WTC11 (cell line): ENCODE results near the gene SND1. TPM values are rescaled to one million over a fixed set of nuclear protein-coding genes. Genes with fewer than 3 reads are reported as not detected.

Source experiments
- ATAC-seq: fragments of 200-7000 bp; cut with Tn5 transposase; 2 replicates; pipeline ENCODE4 v1.10.0; 2021; ENCODE audit warnings: mild to moderate bottlenecking, moderate library complexity
- CTCF ChIA-PET: fragments of 300-600 bp; sonication (Branson Sonifier 250); formaldehyde crosslinking; loops from one replicate; lab custom pipeline; 2021; ENCODE audit warnings: antibody characterized with exemption; lab: Charles Lee
- POLR2A ChIA-PET: fragments of 350-600 bp; sonication (Branson Sonifier 250); formaldehyde crosslinking; loops from one replicate; lab custom pipeline; 2021; ENCODE audit warnings: antibody characterized with exemption; lab: Charles Lee
- DNase-seq: peaks from one replicate; pipeline ENCODE4 v3.0.0; 2021; ENCODE audit warnings: low spot score
- H3K27ac Mint-ChIP-seq: 2 replicates; pipeline ENCODE4 v1.8.0; 2021; ENCODE audit warnings: mixed read lengths
- H3K27me3 Mint-ChIP-seq: 2 replicates; pipeline ENCODE4 v1.8.0; 2021; ENCODE audit warnings: low read depth, mild to moderate bottlenecking, moderate library complexity, mixed read lengths
- H3K36me3 Mint-ChIP-seq: 2 replicates; pipeline ENCODE4 v1.8.0; 2021; ENCODE audit warnings: mixed read lengths
- H3K4me1 Mint-ChIP-seq: 2 replicates; pipeline ENCODE4 v1.8.0; 2022; ENCODE audit warnings: mixed read lengths
- H3K4me3 Mint-ChIP-seq: 2 replicates; pipeline ENCODE4 v1.8.0; 2021; ENCODE audit warnings: mild to moderate bottlenecking, moderate library complexity, mixed read lengths
- H3K9me3 Mint-ChIP-seq: 2 replicates; pipeline ENCODE4 v1.8.0; 2021; ENCODE audit warnings: mixed read lengths
- ESRRA ChIP-seq: sonication (generic); formaldehyde crosslinking; IDR thresholded peaks from 2 replicates; pipeline ENCODE4 v1.8.1; 2022; ENCODE audit warnings: mild to moderate bottlenecking, missing genetic modification reagents, borderline replicate concordance
- GRHL2 ChIP-seq: fragments of 250-450 bp; sonication (Bioruptor Pico); IDR thresholded peaks from 2 replicates; pipeline ENCODE4 v1.8.0; 2022; ENCODE audit warnings: mild to moderate bottlenecking, moderate library complexity; ENCODE audit not compliant: insufficient replicate concordance, severe bottlenecking
- IRF2 ChIP-seq: sonication (generic); formaldehyde crosslinking; IDR thresholded peaks from 2 replicates; pipeline ENCODE4 v1.8.0; 2022; ENCODE audit warnings: low read depth, missing genetic modification reagents, borderline replicate concordance
- JAZF1 ChIP-seq: fragments of 250-450 bp; sonication (Bioruptor Pico); IDR thresholded peaks from 2 replicates; pipeline ENCODE4 v1.9.0; 2021; ENCODE audit warnings: moderate library complexity, mild to moderate bottlenecking, inconsistent platforms
- NFATC4 ChIP-seq: fragments of 250-450 bp; sonication (Bioruptor Pico); IDR thresholded peaks from 2 replicates; pipeline ENCODE4 v1.9.0; 2021; ENCODE audit warnings: mild to moderate bottlenecking
- NR2C2 ChIP-seq: sonication (generic); formaldehyde crosslinking; IDR thresholded peaks from 2 replicates; pipeline ENCODE4 v1.8.0; 2022; ENCODE audit warnings: mild to moderate bottlenecking, missing genetic modification reagents
- PRRX2 ChIP-seq: fragments of 250-450 bp; sonication (Bioruptor Pico); IDR thresholded peaks from 2 replicates; pipeline ENCODE4 v1.8.0; 2021; ENCODE audit warnings: mild to moderate bottlenecking
- TCF7 ChIP-seq: sonication (generic); formaldehyde crosslinking; IDR thresholded peaks from 2 replicates; pipeline ENCODE4 v1.8.0; 2022; ENCODE audit warnings: mild to moderate bottlenecking, low read depth, missing genetic modification reagents, moderate library complexity
- ZNF281 ChIP-seq: sonication (generic); formaldehyde crosslinking; IDR thresholded peaks from 2 replicates; pipeline ENCODE4 v1.8.0; 2023; ENCODE audit warnings: mild to moderate bottlenecking, missing genetic modification reagents
- ZNF317 ChIP-seq: sonication (generic); formaldehyde crosslinking; IDR thresholded peaks from 2 replicates; pipeline ENCODE4 v1.8.1; 2023; ENCODE audit warnings: low read depth, mild to moderate bottlenecking, moderate library complexity, missing genetic modification reagents, borderline replicate concordance
- ZNF396 ChIP-seq: fragments of 250-450 bp; sonication (Bioruptor Pico); IDR thresholded peaks from 2 replicates; pipeline ENCODE4 v1.8.0; 2021; ENCODE audit warnings: mild to moderate bottlenecking, moderate library complexity, borderline replicate concordance
- ZNF423 ChIP-seq: fragments of 250-450 bp; sonication (Bioruptor Pico); IDR thresholded peaks from 2 replicates; pipeline ENCODE4 v2.1.2; 2022; ENCODE audit warnings: mild to moderate bottlenecking, moderate library complexity
- total RNA-seq: library from RNA; stranded (reverse); gene quantifications from 3 replicates; pipeline ENCODE4 v1.2.3, GENCODE V29; 2021
- TF ChIP-seq, protein P1 (sequence below): sonication (generic); formaldehyde crosslinking; IDR thresholded peaks from 2 replicates; pipeline ENCODE4 v1.8.0; 2023; ENCODE audit warnings: missing genetic modification reagents, mild to moderate bottlenecking, borderline replicate concordance
- TF ChIP-seq, protein P2 (sequence below): fragments of 250-450 bp; sonication (Bioruptor Pico); conservative IDR thresholded peaks from 2 replicates; pipeline ENCODE4 v1.9.0; 2021; ENCODE audit warnings: mild to moderate bottlenecking
- TF ChIP-seq, protein P3 (sequence below): fragments of 250-450 bp; sonication (Bioruptor Pico); IDR thresholded peaks from 2 replicates; pipeline ENCODE4 v1.9.0; 2021; ENCODE audit warnings: mild to moderate bottlenecking

The SND1 gene
- total RNA-seq, 1 experiment from 2014 or later = 261 TPM

DNA sequence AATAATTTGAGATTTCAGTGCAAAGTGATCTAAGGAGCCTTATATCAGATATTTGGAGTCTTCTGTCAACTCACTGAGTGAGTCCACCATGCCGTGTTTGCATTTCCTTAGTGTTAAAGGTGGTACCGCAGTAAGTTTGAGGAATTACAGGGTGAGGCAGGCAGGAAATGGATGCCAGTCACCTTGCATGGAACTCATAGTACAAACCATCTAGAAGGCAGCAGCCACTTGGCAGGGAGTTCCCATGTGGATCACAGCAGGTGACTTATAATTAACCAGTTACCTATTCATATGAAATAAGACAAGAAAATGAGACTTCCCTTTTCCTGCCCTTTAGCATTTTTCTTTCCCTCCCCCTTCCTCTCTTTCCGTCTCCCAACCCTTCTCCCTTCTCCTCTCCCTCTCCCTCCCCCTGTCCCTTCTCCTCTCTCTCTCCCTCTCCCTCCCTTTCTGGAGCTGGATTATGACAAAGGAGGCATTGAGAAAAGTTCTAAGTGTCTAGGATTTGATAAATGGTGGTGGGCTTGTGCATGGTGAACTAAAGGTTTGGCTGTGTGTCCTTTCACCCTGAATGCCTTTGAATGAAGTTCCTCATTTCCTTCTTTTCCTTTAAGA is 285.2 kb downstream of the SND1 start (continued):
- no peak for TF ChIP-seq ZNF281 (CRISPR knock-in tag)
- TF ChIP-seq JAZF1 (CRISPR knock-in tag) = no peak
- TF ChIP-seq, protein P1, sequence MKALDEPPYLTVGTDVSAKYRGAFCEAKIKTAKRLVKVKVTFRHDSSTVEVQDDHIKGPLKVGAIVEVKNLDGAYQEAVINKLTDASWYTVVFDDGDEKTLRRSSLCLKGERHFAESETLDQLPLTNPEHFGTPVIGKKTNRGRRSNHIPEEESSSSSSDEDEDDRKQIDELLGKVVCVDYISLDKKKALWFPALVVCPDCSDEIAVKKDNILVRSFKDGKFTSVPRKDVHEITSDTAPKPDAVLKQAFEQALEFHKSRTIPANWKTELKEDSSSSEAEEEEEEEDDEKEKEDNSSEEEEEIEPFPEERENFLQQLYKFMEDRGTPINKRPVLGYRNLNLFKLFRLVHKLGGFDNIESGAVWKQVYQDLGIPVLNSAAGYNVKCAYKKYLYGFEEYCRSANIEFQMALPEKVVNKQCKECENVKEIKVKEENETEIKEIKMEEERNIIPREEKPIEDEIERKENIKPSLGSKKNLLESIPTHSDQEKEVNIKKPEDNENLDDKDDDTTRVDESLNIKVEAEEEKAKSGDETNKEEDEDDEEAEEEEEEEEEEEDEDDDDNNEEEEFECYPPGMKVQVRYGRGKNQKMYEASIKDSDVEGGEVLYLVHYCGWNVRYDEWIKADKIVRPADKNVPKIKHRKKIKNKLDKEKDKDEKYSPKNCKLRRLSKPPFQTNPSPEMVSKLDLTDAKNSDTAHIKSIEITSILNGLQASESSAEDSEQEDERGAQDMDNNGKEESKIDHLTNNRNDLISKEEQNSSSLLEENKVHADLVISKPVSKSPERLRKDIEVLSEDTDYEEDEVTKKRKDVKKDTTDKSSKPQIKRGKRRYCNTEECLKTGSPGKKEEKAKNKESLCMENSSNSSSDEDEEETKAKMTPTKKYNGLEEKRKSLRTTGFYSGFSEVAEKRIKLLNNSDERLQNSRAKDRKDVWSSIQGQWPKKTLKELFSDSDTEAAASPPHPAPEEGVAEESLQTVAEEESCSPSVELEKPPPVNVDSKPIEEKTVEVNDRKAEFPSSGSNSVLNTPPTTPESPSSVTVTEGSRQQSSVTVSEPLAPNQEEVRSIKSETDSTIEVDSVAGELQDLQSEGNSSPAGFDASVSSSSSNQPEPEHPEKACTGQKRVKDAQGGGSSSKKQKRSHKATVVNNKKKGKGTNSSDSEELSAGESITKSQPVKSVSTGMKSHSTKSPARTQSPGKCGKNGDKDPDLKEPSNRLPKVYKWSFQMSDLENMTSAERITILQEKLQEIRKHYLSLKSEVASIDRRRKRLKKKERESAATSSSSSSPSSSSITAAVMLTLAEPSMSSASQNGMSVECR = no peak
- no peak for TF ChIP-seq TCF7
- TF ChIP-seq ZNF423 = no peak
- no peak for TF ChIP-seq ESRRA (CRISPR knock-in tag)
- TF ChIP-seq, protein P2, sequence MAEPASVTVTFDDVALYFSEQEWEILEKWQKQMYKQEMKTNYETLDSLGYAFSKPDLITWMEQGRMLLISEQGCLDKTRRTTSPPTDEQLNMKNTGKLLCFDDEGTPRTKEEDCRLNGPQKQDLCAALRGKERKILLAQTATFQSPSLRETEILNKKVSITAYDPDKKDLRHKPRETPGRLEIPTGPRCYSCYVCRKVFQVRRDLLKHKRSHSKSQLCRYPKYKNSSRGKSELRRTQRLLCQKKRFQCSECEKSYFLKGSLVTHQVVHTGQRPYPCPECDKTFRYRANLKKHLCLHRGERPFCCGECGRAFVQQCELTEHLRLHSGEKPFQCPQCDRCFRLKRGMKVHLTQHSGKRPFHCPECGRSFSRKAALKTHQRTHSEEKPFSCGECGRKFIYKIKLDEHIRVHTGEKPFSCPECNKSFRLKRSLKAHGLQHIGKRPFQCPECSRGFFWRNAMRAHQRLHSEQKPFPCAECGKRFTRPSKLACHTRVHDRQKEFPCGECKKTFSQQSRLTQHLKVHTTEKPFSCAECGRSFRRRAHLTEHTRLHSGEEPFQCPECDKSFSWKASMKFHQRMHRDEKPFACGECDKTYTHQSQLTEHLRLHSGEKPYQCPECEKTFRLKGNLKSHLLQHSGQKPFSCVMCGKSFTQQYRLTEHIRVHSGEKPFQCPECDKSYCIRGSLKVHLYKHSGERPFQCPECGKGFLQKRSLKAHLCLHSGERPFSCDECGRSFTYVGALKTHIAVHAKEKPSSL (CRISPR knock-in tag) = no peak
- no peak for TF ChIP-seq NFATC4 (CRISPR knock-in tag)
- no peak for TF ChIP-seq PRRX2 (CRISPR knock-in tag)
- TF ChIP-seq NR2C2 (CRISPR knock-in tag) = no peak
- TF ChIP-seq, protein P3, sequence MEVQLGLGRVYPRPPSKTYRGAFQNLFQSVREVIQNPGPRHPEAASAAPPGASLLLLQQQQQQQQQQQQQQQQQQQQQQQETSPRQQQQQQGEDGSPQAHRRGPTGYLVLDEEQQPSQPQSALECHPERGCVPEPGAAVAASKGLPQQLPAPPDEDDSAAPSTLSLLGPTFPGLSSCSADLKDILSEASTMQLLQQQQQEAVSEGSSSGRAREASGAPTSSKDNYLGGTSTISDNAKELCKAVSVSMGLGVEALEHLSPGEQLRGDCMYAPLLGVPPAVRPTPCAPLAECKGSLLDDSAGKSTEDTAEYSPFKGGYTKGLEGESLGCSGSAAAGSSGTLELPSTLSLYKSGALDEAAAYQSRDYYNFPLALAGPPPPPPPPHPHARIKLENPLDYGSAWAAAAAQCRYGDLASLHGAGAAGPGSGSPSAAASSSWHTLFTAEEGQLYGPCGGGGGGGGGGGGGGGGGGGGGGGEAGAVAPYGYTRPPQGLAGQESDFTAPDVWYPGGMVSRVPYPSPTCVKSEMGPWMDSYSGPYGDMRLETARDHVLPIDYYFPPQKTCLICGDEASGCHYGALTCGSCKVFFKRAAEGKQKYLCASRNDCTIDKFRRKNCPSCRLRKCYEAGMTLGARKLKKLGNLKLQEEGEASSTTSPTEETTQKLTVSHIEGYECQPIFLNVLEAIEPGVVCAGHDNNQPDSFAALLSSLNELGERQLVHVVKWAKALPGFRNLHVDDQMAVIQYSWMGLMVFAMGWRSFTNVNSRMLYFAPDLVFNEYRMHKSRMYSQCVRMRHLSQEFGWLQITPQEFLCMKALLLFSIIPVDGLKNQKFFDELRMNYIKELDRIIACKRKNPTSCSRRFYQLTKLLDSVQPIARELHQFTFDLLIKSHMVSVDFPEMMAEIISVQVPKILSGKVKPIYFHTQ (CRISPR knock-in tag) = no peak
- no peak for TF ChIP-seq GRHL2 (CRISPR knock-in tag)
- no peak for TF ChIP-seq ZNF317 (CRISPR knock-in tag)
- TF ChIP-seq, all 79 proteins: peak for 0

DNA sequence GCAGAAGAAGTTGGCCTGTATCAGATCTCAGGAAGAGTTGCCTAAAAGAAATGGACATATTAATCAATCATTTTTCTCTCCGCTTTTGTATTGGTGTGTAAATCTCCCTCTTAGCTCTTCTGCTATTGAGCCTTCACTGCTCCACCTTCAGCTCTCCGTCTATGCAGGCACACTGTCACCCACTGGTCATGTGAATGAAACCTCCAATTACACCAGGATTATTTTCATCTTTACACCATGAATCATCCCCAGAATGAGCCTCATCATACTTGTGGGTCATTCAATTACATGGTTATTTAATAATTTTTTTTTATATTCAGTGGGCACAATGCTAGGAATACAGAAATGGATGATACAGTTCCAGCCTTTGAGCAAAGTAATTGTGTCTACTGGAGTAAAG is 286.6 kb downstream of the SND1 start:
- H3K27ac Mint-ChIP-seq = no peak overlapping the region
- CTCF ChIA-PET = no interaction called here
- H3K36me3 Mint-ChIP-seq = no peaks in the 10 kb centered on the region
- H3K27me3 Mint-ChIP-seq = no peaks in the 10 kb centered on the region
- no peak overlapping the region for H3K4me3 Mint-ChIP-seq
- DNase-seq (no peak), ATAC-seq (no peak)
- no peaks in the 10 kb centered on the region for H3K9me3 Mint-ChIP-seq
- H3K4me1 Mint-ChIP-seq = peaks cover 37% of the 10 kb centered on the region
- no peak for TF ChIP-seq ESRRA (CRISPR knock-in tag)
- TF ChIP-seq ZNF396 (CRISPR knock-in tag) = no peak
- TF ChIP-seq IRF2 = no peak
- POLR2A ChIA-PET = no interaction called here
